Measurements from ENCODE around the gene PDS5B. TPM values are rescaled to one million over a fixed set of nuclear protein-coding genes. Genes with fewer than 3 reads are reported as not detected.
"Not testable (repeated sequence)": the region's sequence is repeated elsewhere in the genome, so short reads cannot be mapped to it uniquely, and the experiment has no call there.

PDS5B gene
- total RNA-seq, 1 experiment from 2014 or later: 95.5 TPM

DNA sequence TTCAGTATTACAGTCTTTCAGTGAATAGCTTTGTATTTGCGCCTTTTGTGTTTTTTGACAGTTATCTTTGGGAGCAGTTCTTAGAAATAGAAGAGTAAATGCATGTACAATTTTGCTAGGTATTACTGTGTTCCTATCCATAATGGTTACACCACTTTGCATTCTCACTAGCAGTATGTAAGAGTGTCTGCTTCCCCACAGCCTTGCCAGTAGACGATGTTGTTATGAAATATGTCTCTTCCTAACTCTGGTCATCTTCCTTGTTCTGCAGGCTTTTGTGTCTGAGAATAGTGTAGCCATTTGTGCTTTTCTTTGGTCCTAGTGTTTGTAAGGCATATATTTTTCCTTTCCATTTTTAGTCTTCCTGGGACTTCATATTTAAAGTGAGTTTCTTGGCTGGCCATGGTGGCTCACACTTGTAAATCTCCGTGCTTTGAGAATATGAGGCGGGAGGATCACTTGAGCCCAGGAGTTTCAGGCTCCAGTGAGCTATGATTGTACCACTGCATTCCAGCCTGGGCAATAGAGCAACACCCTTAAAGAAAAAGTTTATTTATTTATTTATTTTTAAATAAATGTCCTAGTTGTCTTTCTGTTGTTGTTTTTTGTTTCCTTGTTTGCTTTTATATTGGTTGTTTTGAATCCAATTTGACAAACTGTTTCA is 140.3 kb downstream of the PDS5B start:
- no peaks in the 10 kb centered on the region for H3K27me3 ChIP-seq (replicated peaks; ENCODE audit: insufficient read depth, low read depth, low read length, poor library complexity)
- ChIA-PET CTCF (no interaction called here), POLR2A (ENCODE audit: low non-redundant PET) (no interaction called here)
- H3K9me3 ChIP-seq (ENCODE audit: low read depth, low read length, poor library complexity, severe bottlenecking): peaks cover 2% of the 10 kb centered on the region
- no peak overlapping the region for H3K27ac ChIP-seq (ENCODE audit: low read depth, low read length, poor library complexity, severe bottlenecking)
- H3K4me3 ChIP-seq (ENCODE audit: low read depth, low read length, poor library complexity, severe bottlenecking): no peak overlapping the region
- TF ChIP-seq EZH2 (IDR thresholded peaks at IDR 0.05; ENCODE audit: borderline replicate concordance, low read depth, low read length, poor library complexity, severe bottlenecking): no peak
- TF ChIP-seq, protein P1, sequence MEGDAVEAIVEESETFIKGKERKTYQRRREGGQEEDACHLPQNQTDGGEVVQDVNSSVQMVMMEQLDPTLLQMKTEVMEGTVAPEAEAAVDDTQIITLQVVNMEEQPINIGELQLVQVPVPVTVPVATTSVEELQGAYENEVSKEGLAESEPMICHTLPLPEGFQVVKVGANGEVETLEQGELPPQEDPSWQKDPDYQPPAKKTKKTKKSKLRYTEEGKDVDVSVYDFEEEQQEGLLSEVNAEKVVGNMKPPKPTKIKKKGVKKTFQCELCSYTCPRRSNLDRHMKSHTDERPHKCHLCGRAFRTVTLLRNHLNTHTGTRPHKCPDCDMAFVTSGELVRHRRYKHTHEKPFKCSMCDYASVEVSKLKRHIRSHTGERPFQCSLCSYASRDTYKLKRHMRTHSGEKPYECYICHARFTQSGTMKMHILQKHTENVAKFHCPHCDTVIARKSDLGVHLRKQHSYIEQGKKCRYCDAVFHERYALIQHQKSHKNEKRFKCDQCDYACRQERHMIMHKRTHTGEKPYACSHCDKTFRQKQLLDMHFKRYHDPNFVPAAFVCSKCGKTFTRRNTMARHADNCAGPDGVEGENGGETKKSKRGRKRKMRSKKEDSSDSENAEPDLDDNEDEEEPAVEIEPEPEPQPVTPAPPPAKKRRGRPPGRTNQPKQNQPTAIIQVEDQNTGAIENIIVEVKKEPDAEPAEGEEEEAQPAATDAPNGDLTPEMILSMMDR (conservative IDR thresholded peaks at IDR 0.05; ENCODE audit: low read depth, low read length): no peak
- intact Hi-C loops (cut with micrococcal nuclease; ENCODE audit: unreplicated experiment): no loop called here
- no peaks in the 10 kb centered on the region for H3K36me3 ChIP-seq (ENCODE audit: insufficient read depth, low read length, poor library complexity, severe bottlenecking)
- BruUV-seq (replicated peaks): no TSS peak
- peaks cover 7% of the 10 kb centered on the region for H3K4me1 ChIP-seq (ENCODE audit: insufficient read depth, low read length, poor library complexity, severe bottlenecking)
- DNase-seq (ENCODE audit: low spot score): no peak

DNA sequence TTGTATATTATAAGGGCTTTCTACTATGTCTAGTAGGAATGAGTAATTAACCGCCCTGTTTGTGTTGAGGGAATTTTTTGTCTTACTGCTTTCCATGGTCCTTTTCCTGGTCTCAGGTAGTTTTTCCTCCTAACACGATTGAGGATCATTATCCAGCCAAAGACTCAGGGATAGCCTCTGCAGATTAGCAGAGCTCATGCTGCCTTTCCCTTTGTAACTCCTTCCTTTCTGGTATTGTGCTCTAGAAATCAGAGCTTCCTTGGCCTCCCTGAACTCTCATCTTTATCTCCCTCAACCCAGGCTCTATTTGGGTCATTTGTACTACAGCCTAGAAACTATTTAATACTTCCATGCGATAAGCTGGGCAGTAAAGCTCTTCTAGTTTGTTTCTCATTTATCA is 142.1 kb downstream of the PDS5B start:
- BruUV-seq (replicated peaks): no TSS peak
- no peak for TF ChIP-seq EZH2 (IDR thresholded peaks at IDR 0.05; ENCODE audit: borderline replicate concordance, low read depth, low read length, poor library complexity, severe bottlenecking)
- TF ChIP-seq, protein P1 (conservative IDR thresholded peaks at IDR 0.05; ENCODE audit: low read depth, low read length): no peak

DNA sequence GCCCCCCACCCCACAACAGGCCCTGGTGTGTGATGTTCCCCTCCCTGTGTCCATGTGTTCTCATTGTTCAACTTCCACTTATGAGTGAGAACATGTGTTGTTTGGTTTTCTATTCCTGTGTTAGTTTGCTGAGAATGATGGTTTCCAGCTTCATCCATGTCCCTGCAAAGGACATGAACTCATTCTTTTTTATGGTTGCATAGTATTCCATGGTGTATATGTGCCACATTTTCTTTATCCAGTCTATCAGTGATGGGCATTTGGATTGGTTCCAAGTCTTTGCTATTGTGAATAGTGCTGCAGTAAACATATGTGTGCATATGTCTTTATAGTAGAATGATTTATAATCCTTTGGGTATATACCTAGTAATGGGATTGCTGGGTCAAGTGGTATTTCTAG is 142.8 kb downstream of the PDS5B start:
- BruUV-seq (replicated peaks); DNase-seq (ENCODE audit: low spot score); H3K9me3 ChIP-seq (ENCODE audit: low read depth, low read length, poor library complexity, severe bottlenecking); intact Hi-C loops (cut with micrococcal nuclease; ENCODE audit: unreplicated experiment); H3K27me3 ChIP-seq (replicated peaks; ENCODE audit: insufficient read depth, low read depth, low read length, poor library complexity); H3K36me3 ChIP-seq (ENCODE audit: insufficient read depth, low read length, poor library complexity, severe bottlenecking); H3K4me3 ChIP-seq (ENCODE audit: low read depth, low read length, poor library complexity, severe bottlenecking); CTCF ChIA-PET; H3K27ac ChIP-seq (ENCODE audit: low read depth, low read length, poor library complexity, severe bottlenecking); POLR2A ChIA-PET (ENCODE audit: low non-redundant PET): not testable (repeated sequence)
- peaks cover 15% of the 10 kb centered on the region for H3K4me1 ChIP-seq (ENCODE audit: insufficient read depth, low read length, poor library complexity, severe bottlenecking)

More for the DNA sequence above, 142.1 kb downstream of the PDS5B start:
- H3K27me3 ChIP-seq (replicated peaks; ENCODE audit: insufficient read depth, low read depth, low read length, poor library complexity): no peaks in the 10 kb centered on the region
- peaks cover 15% of the 10 kb centered on the region for H3K4me1 ChIP-seq (ENCODE audit: insufficient read depth, low read length, poor library complexity, severe bottlenecking)
- H3K9me3 ChIP-seq (ENCODE audit: low read depth, low read length, poor library complexity, severe bottlenecking): peaks cover 2% of the 10 kb centered on the region
- no peak overlapping the region for H3K27ac ChIP-seq (ENCODE audit: low read depth, low read length, poor library complexity, severe bottlenecking)
- ChIA-PET POLR2A (ENCODE audit: low non-redundant PET) (no interaction called here), CTCF (no interaction called here)
- H3K36me3 ChIP-seq (ENCODE audit: insufficient read depth, low read length, poor library complexity, severe bottlenecking): no peaks in the 10 kb centered on the region
- DNase-seq (ENCODE audit: low spot score): no peak
- H3K4me3 ChIP-seq (ENCODE audit: low read depth, low read length, poor library complexity, severe bottlenecking): no peak overlapping the region
- intact Hi-C loops (cut with micrococcal nuclease; ENCODE audit: unreplicated experiment): no loop called here

DNA sequence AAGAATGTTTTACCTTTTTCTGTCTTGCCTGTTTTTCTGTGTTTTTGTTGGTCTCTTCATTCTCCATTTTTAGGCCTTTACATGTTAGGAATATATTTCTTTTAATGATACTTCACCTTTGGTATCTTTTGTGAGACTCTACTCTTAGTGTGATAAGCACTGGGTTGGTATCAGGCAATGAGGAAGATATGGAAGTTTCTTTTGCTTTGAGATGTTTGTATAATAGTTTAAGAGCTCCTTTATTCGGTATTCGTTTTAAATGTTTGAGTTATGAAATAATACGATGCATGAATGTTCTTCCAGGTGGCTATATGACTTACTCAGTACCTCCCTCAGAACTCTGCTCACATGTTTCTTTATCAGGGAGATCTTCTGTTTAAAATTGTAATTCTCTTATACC is 144.8 kb downstream of the PDS5B start:
- peak overlapping the region; percentile 48 for H3K27ac ChIP-seq (ENCODE audit: low read depth, low read length, poor library complexity, severe bottlenecking)
- H3K36me3 ChIP-seq (ENCODE audit: insufficient read depth, low read length, poor library complexity, severe bottlenecking): no peaks in the 10 kb centered on the region
- ChIA-PET CTCF (no interaction called here), POLR2A (ENCODE audit: low non-redundant PET) (no interaction called here)
- TF ChIP-seq, protein P1 (conservative IDR thresholded peaks at IDR 0.05; ENCODE audit: low read depth, low read length): no peak
- TF ChIP-seq EZH2 (IDR thresholded peaks at IDR 0.05; ENCODE audit: borderline replicate concordance, low read depth, low read length, poor library complexity, severe bottlenecking): no peak
- no peak for DNase-seq (ENCODE audit: low spot score)
- H3K4me1 ChIP-seq (ENCODE audit: insufficient read depth, low read length, poor library complexity, severe bottlenecking): peaks cover 18% of the 10 kb centered on the region
- H3K4me3 ChIP-seq (ENCODE audit: low read depth, low read length, poor library complexity, severe bottlenecking): no peak overlapping the region
- H3K9me3 ChIP-seq (ENCODE audit: low read depth, low read length, poor library complexity, severe bottlenecking): peaks cover 2% of the 10 kb centered on the region
- H3K27me3 ChIP-seq (replicated peaks; ENCODE audit: insufficient read depth, low read depth, low read length, poor library complexity): no peaks in the 10 kb centered on the region
- intact Hi-C loops (cut with micrococcal nuclease; ENCODE audit: unreplicated experiment): no loop called here
- no TSS peak for BruUV-seq (replicated peaks)
